ENCODE results near the gene XRN1.
"Not testable (repeated sequence)": the region's sequence is repeated elsewhere in the genome, so short reads cannot be mapped to it uniquely, and the experiment has no call there.

Gene XRN1

GRCh38 chr3:142337994-142338393 is 109.8 kb downstream of the XRN1 start:
- DNase-seq (ENCODE audit: low read depth), result no peak

- no peak for DNase-seq (ENCODE audit: low read depth)
Observed at GRCh38 chr3:142332390-142332789, 115.4 kb downstream of the XRN1 start.

DNA sequence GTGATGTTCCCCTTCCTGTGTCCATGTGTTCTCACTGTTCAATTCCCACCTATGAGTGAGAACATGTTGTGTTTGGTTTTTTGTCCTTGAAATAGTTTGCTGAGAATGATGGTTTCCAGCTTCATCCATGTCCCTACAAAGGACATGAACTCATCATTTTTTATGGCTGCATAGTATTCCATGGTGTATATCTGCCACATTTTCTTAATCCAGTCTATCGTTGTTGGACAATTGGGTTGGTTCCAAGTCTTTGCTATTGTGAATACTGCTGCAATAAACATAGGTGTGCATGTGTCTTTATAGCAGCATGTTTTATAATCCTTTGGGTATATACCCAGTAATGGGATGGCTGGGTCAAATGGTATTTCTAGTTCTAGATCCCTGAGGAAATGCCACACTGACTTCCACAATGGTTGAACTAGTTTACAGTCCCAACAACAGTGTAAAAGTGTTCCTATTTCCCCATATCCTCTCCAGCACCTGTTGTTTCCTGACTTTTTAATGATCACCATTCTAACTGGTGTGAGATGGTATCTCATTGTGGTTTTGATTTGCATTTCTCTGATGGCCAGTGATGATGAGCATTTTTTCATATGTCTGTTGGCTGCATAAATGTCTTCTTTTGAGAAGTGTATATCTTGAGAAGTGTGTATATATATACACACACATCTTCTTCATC is 123.4 kb downstream of the XRN1 start:
- not testable (repeated sequence) for DNase-seq (ENCODE audit: low read depth)

DNA sequence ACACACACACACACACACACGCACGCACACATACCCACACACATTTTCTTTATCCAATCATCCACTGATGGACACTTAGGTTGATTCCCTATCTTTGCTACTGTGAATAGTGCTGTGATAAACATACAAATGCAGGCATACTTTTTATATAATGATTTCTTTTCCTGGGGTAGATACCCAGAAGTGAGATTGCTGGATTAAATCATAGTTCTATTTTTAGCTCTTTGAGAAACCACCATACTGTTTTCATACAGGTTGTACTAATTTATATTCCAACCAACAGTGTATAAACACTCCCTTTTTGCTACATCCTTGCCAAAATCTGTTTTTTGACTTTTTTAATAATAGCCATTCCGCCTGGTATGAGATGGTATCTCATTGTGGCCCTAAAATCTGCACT is 127.9 kb downstream of the XRN1 start:
- no peak for DNase-seq (ENCODE audit: low read depth)

DNA sequence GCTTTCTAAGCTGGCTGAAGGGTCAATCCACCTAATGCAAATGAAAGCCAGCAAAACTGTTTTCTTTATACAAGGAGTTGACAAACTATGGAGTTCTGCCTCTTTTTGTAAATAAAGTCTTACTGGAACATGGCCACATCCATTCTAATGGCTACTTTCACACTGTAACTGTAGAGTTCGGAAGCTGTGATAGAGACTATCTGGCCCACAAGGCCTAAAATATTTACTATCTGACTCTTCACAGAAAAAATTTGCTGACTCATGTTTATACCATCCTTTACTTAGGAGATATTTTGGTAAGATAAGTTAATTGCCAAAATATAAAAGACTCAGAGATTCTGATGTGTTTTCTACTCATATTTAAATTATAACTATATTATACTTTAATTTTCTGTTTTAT is 128.7 kb downstream of the XRN1 start:
- peak; percentile 85 for DNase-seq (ENCODE audit: low read depth)

DNA sequence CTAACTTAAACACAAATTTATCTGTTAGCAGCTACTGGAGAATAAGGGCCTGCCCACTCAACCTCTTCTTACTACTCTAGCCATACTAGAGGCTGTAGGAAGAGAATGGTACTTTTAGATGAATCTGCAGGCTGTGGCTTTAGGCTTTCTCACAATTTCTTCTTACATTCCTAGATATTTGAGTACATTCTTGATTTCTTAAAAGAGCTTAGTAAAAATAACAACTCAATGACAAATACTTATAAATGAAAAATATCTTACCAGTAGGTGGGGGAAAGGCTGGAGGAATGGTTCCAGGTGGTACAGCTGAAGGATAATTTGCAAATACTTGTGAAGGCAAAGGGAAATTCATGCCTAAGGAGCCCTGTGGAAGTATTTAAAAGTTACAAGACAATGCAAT is 129.5 kb downstream of the XRN1 start:
- DNase-seq (ENCODE audit: low read depth), result peak; percentile 71

- DNase-seq (ENCODE audit: low read depth), result peak; percentile 50
Observed at GRCh38 chr3:142315978-142316388, 131.9 kb downstream of the XRN1 start.

DNA sequence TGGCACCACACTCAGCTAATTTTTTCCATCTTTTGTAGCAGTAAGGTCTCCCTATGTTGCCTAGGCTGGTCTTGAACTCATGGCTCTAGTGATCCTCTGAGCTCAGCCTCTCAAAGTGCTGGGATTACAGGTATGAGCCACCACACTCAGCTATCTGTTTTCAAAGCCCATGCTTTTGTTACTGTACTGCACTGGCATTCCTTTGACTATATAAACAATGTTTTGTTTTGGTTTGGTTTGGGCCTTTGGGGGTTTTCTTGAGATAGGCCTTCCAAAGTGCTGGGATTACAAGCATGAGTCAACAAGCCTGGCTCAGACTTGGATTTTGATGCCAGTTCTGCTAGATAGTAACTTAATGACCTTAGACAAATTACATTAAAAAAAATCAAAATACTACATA is 132.8 kb downstream of the XRN1 start:
- DNase-seq (ENCODE audit: low read depth), result peak; percentile 92

DNA sequence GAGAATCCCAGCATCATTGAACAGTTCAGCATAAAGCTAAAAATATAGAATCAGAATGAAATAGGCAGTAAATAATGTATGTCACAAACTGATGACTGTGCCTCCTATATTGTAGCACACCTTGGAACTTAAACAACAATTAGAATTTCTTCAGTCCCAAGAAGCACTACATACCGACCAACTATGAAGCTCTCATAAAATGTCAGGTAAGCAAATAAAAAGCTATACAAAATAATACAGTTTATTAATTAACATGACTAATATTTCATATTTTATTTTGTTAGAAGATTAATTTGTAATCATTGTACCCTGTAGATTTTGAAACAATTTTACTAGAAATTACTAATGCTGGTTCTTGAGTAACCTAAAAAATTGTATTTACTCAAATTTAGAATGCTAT is 137.4 kb downstream of the XRN1 start:
- DNase-seq (ENCODE audit: low read depth), result no peak

GRCh38 chr3:142302847-142303246 is 145.0 kb downstream of the XRN1 start:
- DNase-seq (ENCODE audit: low read depth), result not testable (repeated sequence)

- DNase-seq (ENCODE audit: low read depth), result no peak
Observed at GRCh38 chr3:142298626-142299025, 149.2 kb downstream of the XRN1 start.

- no peak for DNase-seq (ENCODE audit: low read depth)
Observed at GRCh38 chr3:142296507-142296906, 151.3 kb downstream of the XRN1 start.

DNA sequence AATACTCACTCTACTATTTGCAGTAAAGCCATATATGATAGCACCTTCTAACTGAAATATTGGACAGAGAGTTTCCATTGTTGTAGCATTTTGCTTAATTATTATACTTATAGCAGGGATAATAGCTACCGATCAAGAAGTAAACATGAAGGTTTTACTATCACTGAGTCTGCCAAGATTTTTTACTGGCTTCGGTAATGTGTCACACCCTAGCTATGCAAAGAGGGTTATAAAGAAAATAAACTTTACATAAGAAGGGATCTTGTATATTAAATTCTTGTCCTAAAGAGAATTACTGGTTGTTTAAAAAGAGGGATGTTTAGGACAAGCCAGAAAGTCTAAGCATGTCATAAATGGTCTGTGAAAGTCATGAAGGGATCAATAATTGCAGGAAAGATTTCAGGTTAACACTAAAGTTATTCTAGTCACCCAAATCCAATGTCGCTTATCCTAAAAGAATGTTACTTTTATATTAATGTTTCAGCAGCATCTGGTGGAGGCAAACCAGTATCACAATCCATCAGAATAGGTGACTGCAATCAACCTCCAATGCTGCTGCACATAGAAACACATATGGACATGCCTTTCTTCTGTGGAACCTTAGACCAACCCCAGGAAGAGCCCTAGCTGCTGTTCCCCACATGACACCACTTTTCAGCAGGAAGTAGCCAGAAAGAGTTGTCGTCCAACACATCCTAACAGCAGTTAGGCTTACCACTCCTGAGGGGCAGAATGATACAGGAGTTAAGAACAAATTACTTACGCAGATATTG is 159.8 kb downstream of the XRN1 start:
- DNase-seq (ENCODE audit: low read depth), result no peak

DNA sequence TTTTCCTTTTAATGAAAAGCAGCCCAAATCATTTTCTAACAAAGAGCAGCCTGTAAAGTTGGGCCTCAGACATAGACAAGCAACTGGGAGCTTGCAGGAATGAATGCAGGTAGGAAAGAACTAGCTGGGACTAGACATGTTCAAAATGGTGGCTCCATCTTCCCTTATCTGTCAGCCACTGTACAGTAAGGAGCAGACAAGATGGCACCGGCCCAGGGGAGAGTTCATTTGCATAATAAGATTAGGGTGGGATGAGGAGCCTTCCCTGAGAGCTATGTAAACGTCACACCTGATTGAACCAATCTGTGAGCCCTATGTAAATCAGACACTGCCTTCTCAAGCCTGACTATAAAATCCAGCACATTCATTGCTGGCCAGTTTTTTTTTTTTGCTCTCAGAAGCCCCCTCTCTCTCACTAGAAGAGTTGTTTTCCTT is 162.7 kb downstream of the XRN1 start:
- no peak for DNase-seq (ENCODE audit: low read depth)

DNA sequence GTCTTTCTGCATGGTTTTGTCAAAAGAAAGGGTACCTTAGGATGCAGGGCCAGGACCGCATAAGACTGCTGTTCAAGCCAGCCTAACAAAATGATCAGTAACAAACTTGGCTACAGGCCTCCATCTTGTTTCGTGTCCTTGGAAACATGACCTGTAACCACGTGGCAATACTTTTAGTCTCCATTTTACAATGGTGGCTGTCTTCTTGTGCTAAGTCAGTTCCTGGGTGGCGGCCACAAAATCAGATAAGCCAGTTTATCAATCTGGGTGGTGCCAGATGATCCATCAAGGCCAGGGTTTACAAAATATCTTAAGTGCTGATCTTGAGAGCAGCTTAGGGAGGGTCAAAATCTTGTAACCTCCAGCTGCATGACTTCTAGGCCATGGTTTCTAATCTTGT is 165.3 kb downstream of the XRN1 start:
- no peak for DNase-seq (ENCODE audit: low read depth)

DNA sequence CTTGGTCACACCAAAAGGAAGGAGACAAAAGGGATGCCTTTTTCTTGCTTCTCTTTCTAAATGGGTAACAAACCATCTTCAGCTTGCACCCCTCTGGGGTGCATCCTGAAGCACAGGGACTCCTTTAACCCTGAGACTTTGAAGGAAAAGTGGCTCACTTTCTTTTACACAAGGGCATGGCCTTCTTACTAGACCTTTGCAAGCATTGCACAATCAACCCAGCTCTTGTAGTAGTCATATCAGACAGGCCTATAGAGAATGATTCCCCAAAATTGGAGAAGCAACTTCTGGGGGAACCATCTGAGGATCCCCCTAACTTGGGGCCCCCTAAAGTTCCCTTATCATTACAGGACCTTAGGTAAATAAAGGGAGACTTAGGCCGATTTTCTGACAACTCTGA is 166.4 kb downstream of the XRN1 start:
- no peak for DNase-seq (ENCODE audit: low read depth)

DNA sequence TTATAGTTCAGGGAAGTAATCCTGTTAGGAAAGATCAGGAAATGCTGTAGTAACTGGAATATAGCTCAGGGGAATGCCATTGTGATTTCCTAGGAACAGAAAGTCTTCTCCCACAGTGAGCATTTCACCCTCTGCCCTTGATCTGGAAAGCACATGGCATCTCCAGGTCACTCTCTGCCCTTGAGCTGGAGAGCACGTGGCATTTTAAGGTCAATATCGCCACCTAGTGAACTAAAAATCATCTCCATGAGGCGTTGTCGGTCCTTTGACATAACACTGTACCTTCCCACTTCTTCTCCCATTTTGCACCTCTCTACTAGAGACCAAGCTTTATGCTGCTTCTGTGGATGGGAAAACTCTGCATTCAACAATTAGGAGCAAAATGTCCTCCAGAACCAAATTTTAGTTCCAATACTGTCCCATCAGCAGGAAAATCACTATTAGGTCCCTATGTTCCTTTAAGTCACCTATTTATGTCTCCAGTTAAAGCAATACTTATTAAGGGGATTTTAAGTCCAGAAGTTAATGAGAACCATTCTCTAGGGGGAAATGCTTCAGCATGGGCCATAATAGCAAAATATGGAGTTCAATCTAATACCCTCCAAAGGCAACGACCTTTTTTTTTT is 167.8 kb downstream of the XRN1 start:
- DNase-seq (ENCODE audit: low read depth), result peak; percentile 78

GRCh38 chr3:142278451-142278850 is 169.4 kb downstream of the XRN1 start:
- peak; percentile 41 for DNase-seq (ENCODE audit: low read depth)

GRCh38 chr3:142276781-142277180 is 171.1 kb downstream of the XRN1 start:
- peak; percentile 84 for DNase-seq (ENCODE audit: low read depth)

DNA sequence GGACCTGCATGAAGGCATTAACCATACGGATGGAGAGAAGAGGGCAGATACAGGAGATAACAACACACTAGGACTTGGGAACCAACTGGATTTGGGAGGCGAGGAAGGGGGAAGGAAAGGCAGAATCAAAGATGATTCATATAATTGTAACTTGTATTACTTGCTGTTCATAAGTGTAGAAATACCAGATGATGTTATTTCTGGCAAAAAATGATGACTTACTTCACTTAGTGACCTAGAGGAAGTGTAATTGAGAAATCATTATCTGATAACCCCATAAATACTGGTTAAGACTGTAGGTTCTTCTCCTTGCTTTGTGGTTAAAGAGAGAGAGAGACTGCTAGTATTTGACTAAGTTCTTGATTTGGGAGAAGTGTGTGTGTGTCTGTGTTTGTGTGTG is 172.0 kb downstream of the XRN1 start:
- peak; percentile 94 for DNase-seq (ENCODE audit: low read depth)

- DNase-seq (ENCODE audit: low read depth), result no peak
Observed at GRCh38 chr3:142274908-142275307, 172.9 kb downstream of the XRN1 start.

DNA sequence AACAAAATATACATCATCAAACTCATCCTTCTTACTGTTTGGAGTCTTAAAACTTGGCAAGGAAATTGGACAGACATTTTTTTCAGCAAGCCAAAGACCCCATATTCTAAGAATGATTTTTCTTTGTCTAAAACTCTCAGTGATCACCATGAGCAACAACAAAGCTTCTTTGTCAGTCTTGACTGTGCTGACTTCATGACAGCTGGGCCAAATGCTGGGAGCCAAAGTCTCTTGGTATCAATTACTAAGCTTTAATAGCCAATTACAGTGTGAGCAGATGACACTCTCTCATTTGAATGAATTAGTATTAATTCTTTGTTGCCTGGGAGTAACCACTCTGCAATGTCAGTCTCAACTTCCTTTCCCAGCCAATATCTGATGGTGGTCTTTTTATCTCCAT is 174.3 kb downstream of the XRN1 start:
- no peak for DNase-seq (ENCODE audit: low read depth)

DNA sequence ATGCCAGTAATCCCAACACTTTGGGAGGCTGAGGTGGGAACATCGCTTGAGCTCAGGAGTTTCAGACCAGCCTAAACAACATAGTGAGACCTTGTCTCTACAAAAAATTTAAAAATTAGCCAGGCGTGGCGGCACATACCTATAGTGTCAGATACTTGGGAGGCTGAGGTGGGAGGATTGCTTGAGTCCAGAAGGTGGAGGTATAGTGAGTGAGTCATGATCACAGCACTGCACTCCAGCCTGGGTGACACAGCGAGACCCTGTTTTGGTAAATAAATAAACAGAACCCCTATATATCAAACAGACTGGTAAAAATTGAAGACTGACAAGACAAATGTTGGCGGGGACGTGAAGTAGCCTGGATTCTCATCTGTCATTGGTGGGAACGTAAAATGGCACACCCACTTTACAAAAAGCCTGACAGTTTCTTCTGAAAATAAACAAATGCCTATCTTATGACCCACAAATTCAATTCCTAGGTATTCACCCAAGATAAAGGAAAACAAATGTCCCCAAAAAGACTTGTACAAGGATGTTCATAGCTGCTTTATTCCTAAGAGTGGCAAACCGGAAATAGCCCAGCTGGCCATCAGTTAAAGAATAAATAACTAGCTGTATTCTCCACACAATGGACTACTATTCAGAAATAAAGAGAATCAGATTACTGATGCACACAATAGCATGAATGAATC is 175.5 kb downstream of the XRN1 start:
- DNase-seq (ENCODE audit: low read depth), result peak; percentile 66
